NB4 (cell line): ENCODE data around the gene SYNC.

Source experiments
- DNase-seq: peaks from one replicate; pipeline ENCODE4 v3.0.0; 2010; ENCODE audit warnings: low read depth
- H3K4me3 ChIP-seq: one replicate; pipeline ENCODE4 v1.5.1; 2011; ENCODE audit warnings: mild to moderate bottlenecking, low read depth, low read length, moderate library complexity
- MAX ChIP-seq: IDR thresholded peaks from 2 replicates; pipeline ENCODE4 v1.6.1; 2011; ENCODE audit warnings: low read depth, low read length
- MYC ChIP-seq: IDR thresholded peaks from 2 replicates; pipeline ENCODE4 v1.6.1; 2011; ENCODE audit warnings: low read depth, low read length
- POLR2A ChIP-seq: IDR thresholded peaks from 2 replicates; pipeline ENCODE4 v1.6.1; 2011; ENCODE audit warnings: mild to moderate bottlenecking; ENCODE audit not compliant: insufficient read length; ENCODE audit errors: extremely low read depth
- TF ChIP-seq, protein P1 (sequence below): IDR thresholded peaks from one replicate; pipeline ENCODE4 v1.5.1; 2012; ENCODE audit warnings: low read depth, low read length

Gene SYNC

GRCh38 chr1:32741413-32742198 lies 39.0 kb upstream of the SYNC start:
- TF ChIP-seq MYC (no peak), POLR2A (no peak), MAX (no peak)
- TF ChIP-seq, protein P1, sequence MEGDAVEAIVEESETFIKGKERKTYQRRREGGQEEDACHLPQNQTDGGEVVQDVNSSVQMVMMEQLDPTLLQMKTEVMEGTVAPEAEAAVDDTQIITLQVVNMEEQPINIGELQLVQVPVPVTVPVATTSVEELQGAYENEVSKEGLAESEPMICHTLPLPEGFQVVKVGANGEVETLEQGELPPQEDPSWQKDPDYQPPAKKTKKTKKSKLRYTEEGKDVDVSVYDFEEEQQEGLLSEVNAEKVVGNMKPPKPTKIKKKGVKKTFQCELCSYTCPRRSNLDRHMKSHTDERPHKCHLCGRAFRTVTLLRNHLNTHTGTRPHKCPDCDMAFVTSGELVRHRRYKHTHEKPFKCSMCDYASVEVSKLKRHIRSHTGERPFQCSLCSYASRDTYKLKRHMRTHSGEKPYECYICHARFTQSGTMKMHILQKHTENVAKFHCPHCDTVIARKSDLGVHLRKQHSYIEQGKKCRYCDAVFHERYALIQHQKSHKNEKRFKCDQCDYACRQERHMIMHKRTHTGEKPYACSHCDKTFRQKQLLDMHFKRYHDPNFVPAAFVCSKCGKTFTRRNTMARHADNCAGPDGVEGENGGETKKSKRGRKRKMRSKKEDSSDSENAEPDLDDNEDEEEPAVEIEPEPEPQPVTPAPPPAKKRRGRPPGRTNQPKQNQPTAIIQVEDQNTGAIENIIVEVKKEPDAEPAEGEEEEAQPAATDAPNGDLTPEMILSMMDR = peak; percentile 31
- no peak for DNase-seq
- no peak overlapping the region for H3K4me3 ChIP-seq

DNA sequence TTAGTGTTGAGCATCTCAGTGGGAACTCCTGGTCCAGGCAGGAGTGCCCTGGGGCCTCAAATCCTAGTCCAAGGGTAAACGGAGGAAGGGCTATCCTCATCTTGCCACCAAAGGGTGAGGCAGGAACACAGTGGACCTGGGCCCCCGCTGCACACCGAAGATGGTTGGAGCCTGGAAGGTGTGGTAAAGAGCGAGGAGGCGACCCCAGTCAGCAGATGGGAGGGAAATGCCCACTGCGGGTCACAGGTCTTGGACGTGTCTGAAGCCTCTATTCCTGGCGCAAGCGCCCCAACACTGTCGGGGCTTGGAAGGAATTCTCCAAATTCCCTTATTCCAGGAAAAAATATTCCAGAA lies 38.5 kb upstream of the SYNC start:
- TF ChIP-seq POLR2A = no peak
- TF ChIP-seq MAX = no peak
- TF ChIP-seq MYC = no peak
- TF ChIP-seq, protein P1 = no peak
- no peak overlapping the region for H3K4me3 ChIP-seq
- no peak for DNase-seq

GRCh38 chr1:32736812-32737791 lies 34.5 kb upstream of the SYNC start:
- TF ChIP-seq MAX (no peak), MYC (no peak), POLR2A (no peak)
- TF ChIP-seq, protein P1 = no peak
- no peak overlapping the region for H3K4me3 ChIP-seq
- no peak for DNase-seq

GRCh38 chr1:32733582-32734321 lies 31.2 kb upstream of the SYNC start:
- H3K4me3 ChIP-seq = no peak overlapping the region
- no peak for DNase-seq
- TF ChIP-seq MYC (no peak), MAX (no peak), POLR2A (no peak)
- TF ChIP-seq, protein P1 = no peak

- TF ChIP-seq MYC = no peak
- TF ChIP-seq POLR2A = no peak
- no peak for TF ChIP-seq MAX
- TF ChIP-seq, protein P1 = no peak
- no peak overlapping the region for H3K4me3 ChIP-seq
- no peak for DNase-seq
Measured at GRCh38 chr1:32729254-32730046, 26.9 kb upstream of the SYNC start.
